ENCODE measurements around the gene TRIM63. TPM values are rescaled to one million over a fixed set of nuclear protein-coding genes. Genes with fewer than 3 reads are reported as not detected.

TRIM63 gene
- total RNA-seq, 1 donor: 0.36 TPM

DNA sequence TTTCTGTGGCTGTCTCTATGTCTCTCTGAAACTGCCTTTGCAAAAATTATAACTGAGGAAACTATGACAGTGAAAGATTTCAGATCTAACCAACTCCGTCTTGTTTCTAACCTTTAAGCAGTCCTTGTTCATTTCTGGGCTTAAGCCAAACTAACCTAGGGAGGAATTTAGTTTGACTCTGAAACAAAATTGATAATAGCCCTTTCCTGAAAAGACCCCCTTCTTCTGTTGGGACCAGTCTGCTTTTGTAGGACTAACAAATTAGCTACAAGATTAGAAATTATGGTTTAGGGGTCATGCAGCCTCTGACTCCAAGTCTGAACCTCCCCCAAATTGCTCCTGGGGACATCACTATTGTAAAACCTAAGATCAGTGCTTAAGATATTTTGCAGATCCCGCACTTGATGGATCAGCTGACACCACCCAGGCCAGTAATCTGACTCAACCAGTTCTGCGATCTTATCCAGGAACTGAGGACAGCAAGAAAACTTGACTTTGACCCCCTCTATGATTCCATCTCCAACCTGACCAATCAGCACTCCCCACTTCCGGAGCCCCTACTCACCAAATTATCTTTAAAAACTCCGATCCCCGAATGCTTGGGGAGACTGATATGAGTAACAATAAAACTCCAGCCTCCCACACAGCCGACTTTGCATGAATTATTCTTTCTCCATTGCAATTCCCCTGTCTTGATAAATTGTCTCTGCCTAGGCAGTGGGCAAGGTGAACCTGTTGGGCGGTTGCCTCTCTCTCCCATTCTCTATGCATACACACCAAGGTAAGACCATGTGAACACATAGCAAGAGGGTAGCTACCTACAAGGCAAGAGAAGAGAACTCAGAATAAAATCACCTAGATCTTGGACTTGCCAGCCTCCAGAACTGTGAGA is 11.1 kb upstream of the TRIM63 start:
- H3K27me3 ChIP-seq (ENCODE audit: insufficient read depth, low read length): peaks cover 19% of the 10 kb centered on the region
- H3K4me1 ChIP-seq (ENCODE audit: insufficient read depth, low read length): no peaks in the 10 kb centered on the region
- H3K27ac ChIP-seq (ENCODE audit: low read depth, low read length): no peak overlapping the region
- TF ChIP-seq, protein P1, sequence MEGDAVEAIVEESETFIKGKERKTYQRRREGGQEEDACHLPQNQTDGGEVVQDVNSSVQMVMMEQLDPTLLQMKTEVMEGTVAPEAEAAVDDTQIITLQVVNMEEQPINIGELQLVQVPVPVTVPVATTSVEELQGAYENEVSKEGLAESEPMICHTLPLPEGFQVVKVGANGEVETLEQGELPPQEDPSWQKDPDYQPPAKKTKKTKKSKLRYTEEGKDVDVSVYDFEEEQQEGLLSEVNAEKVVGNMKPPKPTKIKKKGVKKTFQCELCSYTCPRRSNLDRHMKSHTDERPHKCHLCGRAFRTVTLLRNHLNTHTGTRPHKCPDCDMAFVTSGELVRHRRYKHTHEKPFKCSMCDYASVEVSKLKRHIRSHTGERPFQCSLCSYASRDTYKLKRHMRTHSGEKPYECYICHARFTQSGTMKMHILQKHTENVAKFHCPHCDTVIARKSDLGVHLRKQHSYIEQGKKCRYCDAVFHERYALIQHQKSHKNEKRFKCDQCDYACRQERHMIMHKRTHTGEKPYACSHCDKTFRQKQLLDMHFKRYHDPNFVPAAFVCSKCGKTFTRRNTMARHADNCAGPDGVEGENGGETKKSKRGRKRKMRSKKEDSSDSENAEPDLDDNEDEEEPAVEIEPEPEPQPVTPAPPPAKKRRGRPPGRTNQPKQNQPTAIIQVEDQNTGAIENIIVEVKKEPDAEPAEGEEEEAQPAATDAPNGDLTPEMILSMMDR (IDR thresholded peaks at IDR 0.05; ENCODE audit: extremely low read depth, low read depth, low read length): no peak
- H3K79me2 ChIP-seq (ENCODE audit: insufficient read depth, low read length): no peaks in the 10 kb centered on the region
- DNase-seq (ENCODE audit: insufficient read length, low spot score, missing footprints): no peak
- H3K36me3 ChIP-seq (ENCODE audit: insufficient read depth, low read length): no peaks in the 10 kb centered on the region
- no peak overlapping the region for H2AFZ ChIP-seq (ENCODE audit: low read length)
- no peak overlapping the region for H3K4me2 ChIP-seq (ENCODE audit: insufficient read depth, low read length)
- no peak overlapping the region for H3K4me3 ChIP-seq (ENCODE audit: insufficient read depth, low read length)
- H4K20me1 ChIP-seq (ENCODE audit: insufficient read depth, low read length): no peaks in the 10 kb centered on the region
- no peaks in the 10 kb centered on the region for H3K9me3 ChIP-seq (ENCODE audit: low read depth, low read length)

DNA sequence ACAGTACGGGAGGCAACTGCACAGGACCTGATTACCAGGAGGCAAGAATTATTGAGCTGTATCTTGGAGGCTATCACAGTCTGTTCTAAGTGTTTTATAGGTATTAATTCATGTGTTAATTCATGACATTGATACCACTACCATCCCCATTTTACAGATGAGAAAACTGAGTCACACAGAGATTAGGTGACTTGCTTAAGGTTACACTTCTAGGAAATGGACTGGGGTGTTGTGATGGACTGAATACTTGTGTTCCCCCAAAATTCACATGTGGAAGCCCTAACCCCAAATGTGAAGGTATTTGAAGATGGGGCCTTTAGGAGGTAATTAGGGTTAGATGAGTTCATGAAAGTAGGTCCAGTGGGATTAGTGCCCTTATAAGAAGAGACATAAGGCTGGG is 10.1 kb upstream of the TRIM63 start:
- Histone ChIP-seq H3K9me3 (ENCODE audit: low read depth, low read length) (no peaks in the 10 kb centered on the region), H4K20me1 (ENCODE audit: insufficient read depth, low read length) (no peaks in the 10 kb centered on the region), H3K4me2 (ENCODE audit: insufficient read depth, low read length) (no peak overlapping the region), H3K27me3 (ENCODE audit: insufficient read depth, low read length) (peaks cover 29% of the 10 kb centered on the region), H3K27ac (ENCODE audit: low read depth, low read length) (no peak overlapping the region), H3K36me3 (ENCODE audit: insufficient read depth, low read length) (no peaks in the 10 kb centered on the region), H3K4me1 (ENCODE audit: insufficient read depth, low read length) (no peaks in the 10 kb centered on the region), H2AFZ (ENCODE audit: low read length) (no peak overlapping the region), H3K79me2 (ENCODE audit: insufficient read depth, low read length) (no peaks in the 10 kb centered on the region), H3K4me3 (ENCODE audit: insufficient read depth, low read length) (no peak overlapping the region)
- DNase-seq (ENCODE audit: insufficient read length, low spot score, missing footprints): no peak
- TF ChIP-seq, protein P1 (IDR thresholded peaks at IDR 0.05; ENCODE audit: extremely low read depth, low read depth, low read length): no peak

DNA sequence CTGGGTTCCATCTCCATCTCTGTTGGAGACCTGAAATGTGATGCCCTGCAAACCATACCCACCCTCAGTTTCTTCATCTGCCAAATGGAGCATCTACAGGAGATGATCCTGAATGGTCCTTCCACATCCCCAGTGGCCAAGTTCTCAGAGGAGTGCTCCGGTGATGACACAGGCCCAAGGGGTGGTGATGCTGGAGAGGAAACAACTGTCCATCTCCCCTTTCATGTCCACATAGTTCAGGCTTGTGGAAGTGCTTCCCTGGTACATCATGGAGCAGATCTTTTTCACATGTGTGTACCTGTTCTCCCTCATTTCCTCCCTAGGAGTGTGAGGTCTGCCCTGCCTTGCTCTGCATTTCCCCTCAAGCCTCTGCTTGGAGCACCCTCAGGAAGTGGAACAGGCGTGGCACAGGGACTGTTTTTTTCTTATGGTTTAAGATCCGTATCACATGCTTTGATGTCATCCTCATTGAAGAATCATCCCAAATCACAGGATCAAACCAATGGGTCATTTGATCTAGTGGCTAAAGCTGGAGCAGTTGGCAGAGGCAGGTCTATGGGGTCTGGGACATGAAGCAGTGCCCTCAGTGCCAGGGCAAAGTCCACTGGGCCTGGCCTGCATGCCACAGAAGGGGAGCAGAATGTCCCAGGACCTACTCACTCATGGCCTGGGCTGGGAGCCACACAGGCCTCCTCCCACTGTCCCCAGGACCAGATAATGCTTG is 8.2 kb upstream of the TRIM63 start:
- no peaks in the 10 kb centered on the region for H3K79me2 ChIP-seq (ENCODE audit: insufficient read depth, low read length)
- TF ChIP-seq, protein P1 (IDR thresholded peaks at IDR 0.05; ENCODE audit: extremely low read depth, low read depth, low read length): no peak

DNA sequence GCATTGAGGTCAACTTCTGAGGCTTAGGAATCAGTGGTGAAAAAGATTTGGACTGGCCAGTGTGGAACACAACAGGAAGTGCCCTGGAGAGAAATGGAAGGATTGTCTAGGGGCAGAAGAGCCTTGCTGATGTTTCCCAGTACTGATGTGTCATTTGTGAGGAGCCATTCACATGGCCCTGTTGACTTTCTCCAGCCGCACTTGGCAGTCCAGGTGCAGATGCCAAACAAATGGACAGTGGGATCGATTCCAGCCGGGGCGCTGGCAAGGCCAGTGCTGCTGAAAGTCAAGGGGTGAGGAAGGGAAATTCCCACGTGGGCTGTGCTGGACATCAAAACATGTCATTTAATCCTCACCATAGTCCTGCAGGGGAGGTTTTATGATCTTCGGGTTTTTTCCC is 4.9 kb upstream of the TRIM63 start:
- TF ChIP-seq, protein P1 (IDR thresholded peaks at IDR 0.05; ENCODE audit: extremely low read depth, low read depth, low read length): no peak
- DNase-seq (ENCODE audit: insufficient read length, low spot score, missing footprints): no peak
- Histone ChIP-seq H3K4me1 (ENCODE audit: insufficient read depth, low read length) (no peaks in the 10 kb centered on the region), H3K27me3 (ENCODE audit: insufficient read depth, low read length) (peaks cover 49% of the 10 kb centered on the region), H3K36me3 (ENCODE audit: insufficient read depth, low read length) (no peaks in the 10 kb centered on the region), H4K20me1 (ENCODE audit: insufficient read depth, low read length) (no peaks in the 10 kb centered on the region), H3K9me3 (ENCODE audit: low read depth, low read length) (no peaks in the 10 kb centered on the region), H3K4me3 (ENCODE audit: insufficient read depth, low read length) (no peak overlapping the region), H3K4me2 (ENCODE audit: insufficient read depth, low read length) (no peak overlapping the region), H3K79me2 (ENCODE audit: insufficient read depth, low read length) (no peaks in the 10 kb centered on the region), H3K27ac (ENCODE audit: low read depth, low read length) (no peak overlapping the region), H2AFZ (ENCODE audit: low read length) (no peak overlapping the region)

More for the DNA sequence above, 8.2 kb upstream of the TRIM63 start:
- Histone ChIP-seq H2AFZ (ENCODE audit: low read length) (no peak overlapping the region), H4K20me1 (ENCODE audit: insufficient read depth, low read length) (no peaks in the 10 kb centered on the region), H3K36me3 (ENCODE audit: insufficient read depth, low read length) (no peaks in the 10 kb centered on the region), H3K4me3 (ENCODE audit: insufficient read depth, low read length) (no peak overlapping the region), H3K4me1 (ENCODE audit: insufficient read depth, low read length) (no peaks in the 10 kb centered on the region), H3K27ac (ENCODE audit: low read depth, low read length) (no peak overlapping the region), H3K4me2 (ENCODE audit: insufficient read depth, low read length) (no peak overlapping the region), H3K9me3 (ENCODE audit: low read depth, low read length) (no peaks in the 10 kb centered on the region), H3K27me3 (ENCODE audit: insufficient read depth, low read length) (peaks cover 45% of the 10 kb centered on the region)
- no peak for DNase-seq (ENCODE audit: insufficient read length, low spot score, missing footprints)
